Activated B cell treated with CpG ODN at 0.5 μM for 24 hours (primary cell): ENCODE measurements around the gene CCDC38. TPM values are rescaled to one million over a fixed set of nuclear protein-coding genes. Genes with fewer than 3 reads are reported as not detected.

Experiments
- total RNA-seq: library from RNA; stranded (reverse); gene quantifications from 2 replicates; pipeline ENCODE4 v1.2.3, GENCODE V29; 2022

Gene CCDC38
- total RNA-seq, 1 donor from 2014 or later: 0.09 TPM

Other genes with a start within 250 kb of the CCDC38 start
- gene NTN4, start 151.8 kb downstream of the CCDC38 start, total RNA-seq: 0.20 and 1.1 TPM in 2 replicates
- 35.2 and 38.2 TPM in 2 replicates for gene SNRPF, start 83.7 kb downstream of the CCDC38 start, total RNA-seq
- gene AMDHD1, start 717 bp upstream of the CCDC38 start, total RNA-seq: 0.61 and 1.2 TPM in 2 replicates
- 0.66 and 2.5 TPM in 2 replicates for gene HAL, start 53.7 kb upstream of the CCDC38 start, total RNA-seq
- 119 and 124 TPM in 2 replicates for gene LTA4H, start 93.0 kb upstream of the CCDC38 start, total RNA-seq